Mucosa of descending colon (tissue), 3 donors: ENCODE data around the gene CYB561A3. TPM values are rescaled to one million over a fixed set of nuclear protein-coding genes. Genes with fewer than 3 reads are reported as not detected.

ENCODE experiments used
- ATAC-seq: fragments of 200-7000 bp; cut with Tn5 transposase; one replicate; pipeline ENCODE4 v1.9.1; 2020; ENCODE audit warnings: mild to moderate bottlenecking, moderate library complexity
- DNase-seq, 3 donors: peaks; one replicate each; pipeline ENCODE4 v3.0.0-alpha.2; 2020
- H3K36me3 ChIP-seq: fragments of 200-600 bp; one replicate; pipeline ENCODE4 v1.8.0; 2021; ENCODE audit warnings: low read depth, mild to moderate bottlenecking
- H3K4me1 ChIP-seq: fragments of 200-600 bp; one replicate; pipeline ENCODE4 v1.8.0; 2021; ENCODE audit warnings: low read depth, mild to moderate bottlenecking
- H3K4me3 ChIP-seq: fragments of 200-600 bp; one replicate; pipeline ENCODE4 v1.8.0; 2021; ENCODE audit warnings: mild to moderate bottlenecking
- H3K9me3 ChIP-seq: fragments of 200-600 bp; one replicate; pipeline ENCODE4 v1.8.0; 2021; ENCODE audit warnings: mild to moderate bottlenecking
- CTCF ChIP-seq: fragments of 200-600 bp; IDR thresholded peaks from one replicate; pipeline ENCODE4 v1.8.0; 2022; ENCODE audit warnings: antibody characterized with exemption, mild to moderate bottlenecking
- intact Hi-C, 2 donors: fragments of 100-400 bp; cut with DNase I in 1 of 2; cut with micrococcal nuclease in 1 of 2; formaldehyde crosslinking; loops; one replicate each; pipeline versions ENCODE4 v1.11.0 to v1.11.1; 2022; cut with DNase I, micrococcal nuclease
- total RNA-seq, 3 donors: library from RNA; stranded (reverse); fragmentation: NEBNext Ultra II Directional in 2 of 3; extraction: Animal tissue kit (Norgen Biotek cat#: 25700) in 2 of 3; gene quantifications; one replicate each; pipeline versions ENCODE4 v1.2.1 to v1.2.4, GENCODE V29; 2021 to 2023
- donor health status: DM: no; HTN: no; CAD: no; lungs with moderate emphysema.
- donor health status: DM: no; HTN: no; CAD: no.
- donor health status: DM: no; HTN: yes; CAD: no.

CYB561A3 gene
- total RNA-seq, 3 donors from 2014 or later = 65.0 to 91.0 (median 66.6) TPM

GRCh38 chr11:61302550-61302949, 59.1 kb downstream of the CYB561A3 start:
- ATAC-seq (no peak), DNase-seq (no peak)
- intact Hi-C loops = no loop called here
- TF ChIP-seq CTCF = no peak
- peaks cover 16% of the 10 kb centered on the region for H3K36me3 ChIP-seq
- H3K9me3 ChIP-seq = no peaks in the 10 kb centered on the region
- no peaks in the 10 kb centered on the region for H3K4me1 ChIP-seq
- H3K4me3 ChIP-seq = no peak overlapping the region

Other genes with a start within 250 kb of the CYB561A3 start
- gene VPS37C, start 200.5 kb downstream of the CYB561A3 start, total RNA-seq = 10 to 100 TPM; 28.5 to 30.8 (median 28.5) TPM
- gene PGA3, start 158.4 kb downstream of the CYB561A3 start, total RNA-seq = 1 to 10 TPM in 1 of 3 donors, not detected in 2; 1.1 TPM
- gene PGA4, start 139.5 kb downstream of the CYB561A3 start, total RNA-seq = 1 to 10 TPM in 1 of 3 donors, under 1 TPM in 1, not detected in 1; 0.46 to 1.2 TPM
- gene PGA5, start 120.7 kb downstream of the CYB561A3 start, total RNA-seq = under 1 TPM in 2 of 3 donors, not detected in 1; 0.41 to 0.75 TPM
- 1 to 10 TPM in 1 of 3 donors, under 1 TPM in 2; 0.17 to 1.9 (median 0.55) TPM for gene VWCE, start 66.6 kb downstream of the CYB561A3 start, total RNA-seq
- gene DDB1, start 28.8 kb downstream of the CYB561A3 start, total RNA-seq = 100 to 1,000 TPM; 121 to 152 (median 140) TPM
- 10 to 100 TPM; 30.9 to 78.8 (median 63.1) TPM for gene TKFC, start 28.7 kb downstream of the CYB561A3 start, total RNA-seq
- gene TMEM138, start 492 bp upstream of the CYB561A3 start, total RNA-seq = 10 to 100 TPM; 35.2 to 38.2 (median 37.8) TPM
- 10 to 100 TPM in 1 of 3 donors, 1 to 10 TPM in 2; 7.9 to 12.7 (median 8.9) TPM for gene TMEM216, start 30.7 kb upstream of the CYB561A3 start, total RNA-seq
- 10 to 100 TPM; 60.8 to 69.6 (median 64.7) TPM for gene CPSF7, start 68.1 kb upstream of the CYB561A3 start, total RNA-seq
- 10 to 100 TPM; 38.9 to 42.3 (median 42.1) TPM for gene SDHAF2, start 68.2 kb upstream of the CYB561A3 start, total RNA-seq
- 1 to 10 TPM in 1 of 3 donors, under 1 TPM in 2; 0.72 to 1.7 (median 0.89) TPM for gene LRRC10B, start 146.9 kb upstream of the CYB561A3 start, total RNA-seq
- 10 to 100 TPM in 2 of 3 donors, 1 to 10 TPM in 1; 8.2 to 19.7 (median 19.0) TPM for gene SYT7, start 219.2 kb upstream of the CYB561A3 start, total RNA-seq